Lower leg skin (tissue), 4 donors: ENCODE data around the gene NUP62. TPM values are rescaled to one million over a fixed set of nuclear protein-coding genes. Genes with fewer than 3 reads are reported as not detected.

Experiments used
- DNase-seq, 2 donors: peaks; one replicate each; pipeline ENCODE4 v3.0.0-alpha.2; 2019; ENCODE audit warnings: low spot score in 2 of 2
- H3K4me3 ChIP-seq: fragments of 200-600 bp; sonication (generic); 2 replicates; pipeline ENCODE4 v1.5.1; 2017; ENCODE audit warnings: mild to moderate bottlenecking, low read depth; ENCODE audit not compliant: poor library complexity, severe bottlenecking
- CTCF ChIP-seq, 3 donors: fragments of 450-650 bp; IDR thresholded peaks; one replicate each; pipeline ENCODE4 v1.5.1; 2016; ENCODE audit warnings: antibody characterized with exemption in 3 of 3, mild to moderate bottlenecking in 3 of 3, moderate library complexity in 2 of 3
- POLR2A ChIP-seq, 2 donors: fragments of 450-650 bp; IDR thresholded peaks; one replicate each; pipeline ENCODE4 v1.6.1; 2016 to 2017; ENCODE audit warnings: antibody characterized with exemption in 2 of 2, mild to moderate bottlenecking in 1 of 2, moderate library complexity in 1 of 2
- WGBS, 2 donors: methylation state at CpG; one replicate each; pipeline ENCODE4 v1.1.5; 2018; 5-methylcytosine and 5-hydroxymethylcytosine counted together
- intact Hi-C: fragments of 100-400 bp; cut with DNase I; formaldehyde crosslinking; loops from one replicate; pipeline ENCODE4 v1.15.0; 2023; ENCODE audit warnings: low total_unique reads
- total RNA-seq, 4 donors: library from RNA; depleted of rRNA; stranded (reverse); fragments of >200 nt; gene quantifications; one replicate each; pipeline ENCODE4 v1.1.0, GENCODE V29; 2016

The NUP62 gene
- total RNA-seq, 4 donors from 2014 or later: 36.4 to 45.5 (median 41.1) TPM

- DNase-seq: no peak
- H3K4me3 ChIP-seq: no peak overlapping the region
- TF ChIP-seq POLR2A (IDR thresholded peaks at IDR 0.05): no peak
- no peak for TF ChIP-seq CTCF (IDR thresholded peaks at IDR 0.05)
- intact Hi-C loops: no loop called here
- WGBS, 2 donors: 85% methylated on average over 1 of the region's 1 CpG
These were observed 36.6 kb downstream of the NUP62 start for GRCh38 chr19:49892716-49893115.

- intact Hi-C loops: no loop called here
- no peak for DNase-seq
These were observed 37.9 kb downstream of the NUP62 start for GRCh38 chr19:49891393-49891792.

DNA sequence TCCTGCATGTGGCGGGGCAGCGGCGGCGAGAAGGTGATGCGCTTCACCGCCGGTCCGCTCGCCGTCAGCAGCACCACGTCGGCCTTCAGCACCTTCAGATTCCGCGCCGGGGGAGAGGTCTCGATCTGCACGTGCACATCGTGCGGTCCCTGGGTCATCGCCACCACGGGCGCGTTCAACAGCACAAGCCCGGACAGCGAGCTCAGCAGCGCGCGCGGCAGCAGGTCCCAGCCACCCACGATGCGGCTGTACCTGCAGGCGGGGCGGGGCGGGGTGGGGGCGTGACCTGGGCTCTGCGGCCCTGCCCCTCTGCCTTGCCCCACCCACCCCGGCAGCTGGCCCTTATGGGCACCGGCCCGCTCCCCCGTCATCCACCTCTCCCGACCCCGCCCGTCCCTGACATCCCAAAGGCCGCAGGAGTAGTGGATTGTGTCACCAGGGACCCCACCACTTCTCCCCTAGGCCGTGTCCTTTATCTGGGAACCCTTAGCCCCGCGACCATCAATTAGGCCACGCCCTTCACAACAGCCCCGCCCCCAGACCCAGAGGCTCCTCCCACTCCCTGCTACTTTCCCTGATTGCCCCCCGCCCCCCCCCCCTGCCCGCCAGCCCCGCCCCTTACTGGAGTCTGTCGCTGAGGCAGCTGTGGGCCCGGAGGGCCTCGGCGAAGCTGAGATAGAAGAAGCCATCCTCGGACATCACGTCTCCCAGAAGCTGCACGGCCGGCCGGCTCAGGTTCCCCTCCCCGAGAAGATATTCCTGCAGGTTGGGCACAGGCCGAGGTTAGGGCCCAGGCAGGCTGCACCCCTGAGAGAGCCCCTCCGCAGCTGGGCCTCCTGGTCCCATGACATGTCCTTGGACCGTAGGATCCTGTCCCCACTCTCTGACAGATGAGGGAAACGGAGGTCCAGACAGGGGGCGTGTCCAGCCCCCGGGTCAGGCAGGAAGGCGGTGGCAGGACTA lies 38.7 kb downstream of the NUP62 start:
- no peak for DNase-seq

More at GRCh38 chr19:49891393-49891792, 37.9 kb downstream of the NUP62 start:
- no peak overlapping the region for H3K4me3 ChIP-seq
- no peak for TF ChIP-seq CTCF (IDR thresholded peaks at IDR 0.05)
- TF ChIP-seq POLR2A (IDR thresholded peaks at IDR 0.05): no peak
- WGBS, 2 donors: 82 to 84% methylated on average over 16 to 17 of the region's 17 CpGs

DNA sequence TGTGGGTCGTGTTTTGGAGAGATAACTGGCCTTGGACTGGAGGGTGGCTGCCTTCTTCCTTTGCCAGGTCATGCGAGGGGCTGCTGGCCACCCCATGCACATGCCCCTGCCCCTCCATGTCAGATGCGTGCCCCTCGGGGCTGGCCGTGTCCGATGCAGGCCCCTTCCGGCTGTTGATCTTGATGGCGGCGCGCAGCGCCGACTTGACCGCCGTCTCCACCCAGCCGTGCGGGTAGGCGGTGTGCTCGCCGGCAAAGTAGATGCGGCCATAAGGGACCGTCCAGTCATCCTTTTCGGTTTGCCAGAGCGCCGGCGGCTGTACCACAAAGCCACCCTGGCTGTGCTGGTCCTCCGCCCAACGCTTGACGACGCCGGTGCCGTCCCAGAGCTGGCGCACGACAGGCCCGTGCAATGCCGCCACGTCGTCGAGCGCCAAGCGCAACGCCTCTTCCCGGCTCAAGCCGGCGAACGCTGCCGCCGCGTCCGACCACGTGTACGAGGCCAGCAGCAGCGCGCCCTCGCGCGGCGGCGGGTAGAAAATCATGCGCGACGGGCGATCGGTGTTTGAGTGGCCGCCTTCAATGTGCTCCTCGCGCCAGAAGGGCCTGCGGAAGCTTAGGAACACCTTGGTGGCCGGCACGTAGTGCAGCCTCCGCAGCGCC lies 39.5 kb downstream of the NUP62 start:
- intact Hi-C loops: no loop called here
- TF ChIP-seq CTCF (IDR thresholded peaks at IDR 0.05): no peak
- TF ChIP-seq POLR2A (IDR thresholded peaks at IDR 0.05): no peak
- peak in 1 of 2 donors; percentile 94 for DNase-seq
- H3K4me3 ChIP-seq: no peak overlapping the region
- WGBS, 2 donors: 31 to 35% methylated on average over 38 to 51 of the region's 71 CpGs

More for the DNA sequence above, 38.7 kb downstream of the NUP62 start:
- TF ChIP-seq CTCF (IDR thresholded peaks at IDR 0.05): no peak
- TF ChIP-seq POLR2A (IDR thresholded peaks at IDR 0.05): no peak
- no peak overlapping the region for H3K4me3 ChIP-seq
- intact Hi-C loops: no loop called here
- 9 to 19% methylated on average over 42 to 52 of the region's 69 CpGs for whole genome bisulfite sequencing, 2 donors

GRCh38 chr19:49889038-49889686 lies 40.1 kb downstream of the NUP62 start:
- DNase-seq: no peak

More at GRCh38 chr19:49889038-49889686, 40.1 kb downstream of the NUP62 start:
- TF ChIP-seq POLR2A (IDR thresholded peaks at IDR 0.05) (no peak), CTCF (IDR thresholded peaks at IDR 0.05) (no peak)
- WGBS, 2 donors: 91 to 95% methylated on average over 23 of the region's 23 CpGs
- intact Hi-C loops: no loop called here
- no peak overlapping the region for H3K4me3 ChIP-seq
